SK-N-SH treated with all-trans-retinoic acid at 6 μM for 48 hours (cell line): ENCODE measurements around the gene HOXD8.

Experiments
- ATAC-seq: fragments of 200-7000 bp; cut with Tn5 transposase; 3 replicates; pipeline ENCODE4 v1.9.1; 2020; ENCODE audit warnings: mild to moderate bottlenecking, moderate library complexity
- ARNTL ChIP-seq: fragments of 450-650 bp; formaldehyde crosslinking; IDR thresholded peaks from 2 replicates; pipeline ENCODE4 v1.5.0; 2020; ENCODE audit warnings: low read depth, mild to moderate bottlenecking, moderate library complexity, borderline replicate concordance
- BACH2 ChIP-seq: fragments of 250-450 bp; sonication (Bioruptor Pico); IDR thresholded peaks from 2 replicates; pipeline ENCODE4 v1.9.0; 2021; ENCODE audit warnings: mild to moderate bottlenecking, borderline replicate concordance
- CSDC2 ChIP-seq: fragments of 250-450 bp; sonication (Bioruptor Pico); IDR thresholded peaks from 2 replicates; pipeline ENCODE4 v1.5.0; 2020; ENCODE audit warnings: mild to moderate bottlenecking, moderate library complexity
- CSRNP3 ChIP-seq: fragments of 250-450 bp; sonication (Bioruptor Pico); IDR thresholded peaks from 2 replicates; pipeline ENCODE4 v1.5.1; 2021; ENCODE audit warnings: mild to moderate bottlenecking, moderate library complexity
- GLIS3 ChIP-seq: fragments of 250-450 bp; sonication (Bioruptor Pico); IDR thresholded peaks from 2 replicates; pipeline ENCODE4 v1.5.0; 2020; ENCODE audit warnings: mild to moderate bottlenecking, moderate library complexity
- ISL1 ChIP-seq: fragments of 250-450 bp; sonication (Bioruptor Pico); IDR thresholded peaks from 2 replicates; pipeline ENCODE4 v2.1.2; 2022; ENCODE audit warnings: mild to moderate bottlenecking, moderate library complexity
- OSR1 ChIP-seq: fragments of 250-450 bp; sonication (Bioruptor Pico); IDR thresholded peaks from 2 replicates; pipeline ENCODE4 v1.8.0; 2022; ENCODE audit warnings: moderate library complexity, mild to moderate bottlenecking, inconsistent platforms
- PATZ1 ChIP-seq: fragments of 250-450 bp; sonication (Bioruptor Pico); IDR thresholded peaks from 2 replicates; pipeline ENCODE4 v1.8.0; 2020; ENCODE audit warnings: mild to moderate bottlenecking, moderate library complexity, borderline replicate concordance
- POU6F1 ChIP-seq: fragments of 250-450 bp; sonication (Bioruptor Pico); IDR thresholded peaks from 2 replicates; pipeline ENCODE4 v1.8.0; 2021; ENCODE audit warnings: low read depth, mild to moderate bottlenecking, moderate library complexity, borderline replicate concordance
- RARB ChIP-seq: fragments of 250-450 bp; sonication (Bioruptor Pico); IDR thresholded peaks from 2 replicates; pipeline ENCODE4 v1.8.0; 2021; ENCODE audit warnings: mild to moderate bottlenecking, moderate library complexity
- SNAI2 ChIP-seq: fragments of 250-450 bp; sonication (Bioruptor Pico); IDR thresholded peaks from 2 replicates; pipeline ENCODE4 v1.5.0; 2020; ENCODE audit warnings: mild to moderate bottlenecking, moderate library complexity
- TCF4 ChIP-seq: fragments of 250-450 bp; sonication (Bioruptor Pico); IDR thresholded peaks from 2 replicates; pipeline ENCODE4 v1.8.0; 2021; ENCODE audit warnings: mild to moderate bottlenecking, moderate library complexity, borderline replicate concordance
- TOX ChIP-seq: fragments of 250-450 bp; sonication (Bioruptor Pico); IDR thresholded peaks from 2 replicates; pipeline ENCODE4 v1.8.0; 2021; ENCODE audit warnings: mild to moderate bottlenecking, moderate library complexity, borderline replicate concordance
- ZC3H10 ChIP-seq: fragments of 250-450 bp; sonication (Bioruptor Pico); IDR thresholded peaks from 2 replicates; pipeline ENCODE4 v1.5.1; 2021; ENCODE audit warnings: mild to moderate bottlenecking, moderate library complexity
- ZFP3 ChIP-seq: fragments of 250-450 bp; sonication (Bioruptor Pico); IDR thresholded peaks from 2 replicates; pipeline ENCODE4 v1.5.0; 2020; ENCODE audit warnings: mild to moderate bottlenecking, moderate library complexity
- ZFP30 ChIP-seq: fragments of 450-650 bp; formaldehyde crosslinking; IDR thresholded peaks from 2 replicates; pipeline ENCODE4 v1.5.0; 2022; ENCODE audit warnings: mild to moderate bottlenecking, moderate library complexity
- ZNF565 ChIP-seq: fragments of 450-650 bp; formaldehyde crosslinking; conservative IDR thresholded peaks from 2 replicates; pipeline ENCODE4 v1.5.0; 2020; ENCODE audit warnings: low read depth, mild to moderate bottlenecking, moderate library complexity
- ZNF70 ChIP-seq: fragments of 450-650 bp; formaldehyde crosslinking; IDR thresholded peaks from 2 replicates; pipeline ENCODE4 v1.5.0; 2020; ENCODE audit warnings: mild to moderate bottlenecking, moderate library complexity
- ZNF8 ChIP-seq: fragments of 450-650 bp; formaldehyde crosslinking; IDR thresholded peaks from 2 replicates; pipeline ENCODE4 v1.5.0; 2020; ENCODE audit warnings: mild to moderate bottlenecking, moderate library complexity
- TF ChIP-seq, protein P1 (sequence below): fragments of 250-450 bp; sonication (Bioruptor Pico); IDR thresholded peaks from 2 replicates; pipeline ENCODE4 v1.5.1; 2020; ENCODE audit warnings: low read depth, mild to moderate bottlenecking, moderate library complexity

The HOXD8 gene

DNA sequence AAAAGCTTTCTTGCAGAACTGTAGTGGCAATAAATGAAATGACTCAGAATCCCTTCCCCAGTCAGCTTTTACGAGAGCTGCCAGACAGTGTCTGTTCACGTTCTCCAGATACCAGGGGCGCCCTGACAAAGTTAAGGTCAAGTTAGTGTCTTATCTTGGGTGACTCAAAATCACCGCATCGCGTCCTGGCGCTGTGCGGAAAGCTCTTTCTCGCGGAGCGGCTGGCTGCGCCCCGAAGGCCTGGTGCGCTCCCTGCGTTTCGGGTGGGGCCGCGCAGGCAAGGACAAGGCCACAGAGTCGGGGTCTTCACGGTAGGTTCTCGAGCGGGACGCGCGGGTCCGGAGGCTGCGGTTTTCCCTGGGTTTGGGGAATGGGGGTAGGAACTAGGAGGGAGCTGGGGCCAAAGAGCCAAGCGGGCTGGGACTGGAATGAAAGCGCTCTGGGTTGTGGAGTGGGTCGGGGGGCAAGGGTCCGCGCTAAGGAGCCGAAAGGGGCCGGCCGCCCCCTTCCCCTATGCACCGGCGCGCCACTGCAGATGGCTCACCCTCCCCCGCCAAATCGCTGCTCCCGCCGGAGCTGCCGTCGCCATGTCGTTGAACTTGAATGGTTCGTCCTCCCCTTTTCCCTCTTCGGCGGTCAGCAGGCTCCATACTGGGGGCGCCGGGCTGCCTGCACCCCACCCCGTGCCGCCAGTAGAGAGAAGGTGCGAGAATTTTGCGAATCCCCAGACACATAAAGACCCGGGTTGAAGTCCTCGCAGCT lies 25.0 kb upstream of the HOXD8 start:
- TF ChIP-seq OSR1 (no peak), BACH2 (CRISPR knock-in tag) (no peak), SNAI2 (CRISPR knock-in tag) (no peak), ISL1 (CRISPR knock-in tag) (no peak), CSRNP3 (no peak), ZNF8 (CRISPR knock-in tag) (no peak), ZNF70 (CRISPR knock-in tag) (no peak), POU6F1 (CRISPR knock-in tag) (no peak), PATZ1 (CRISPR knock-in tag) (no peak), GLIS3 (CRISPR knock-in tag) (no peak), CSDC2 (CRISPR knock-in tag) (no peak), ZFP30 (CRISPR knock-in tag) (no peak), ZC3H10 (no peak)
- TF ChIP-seq, protein P1, sequence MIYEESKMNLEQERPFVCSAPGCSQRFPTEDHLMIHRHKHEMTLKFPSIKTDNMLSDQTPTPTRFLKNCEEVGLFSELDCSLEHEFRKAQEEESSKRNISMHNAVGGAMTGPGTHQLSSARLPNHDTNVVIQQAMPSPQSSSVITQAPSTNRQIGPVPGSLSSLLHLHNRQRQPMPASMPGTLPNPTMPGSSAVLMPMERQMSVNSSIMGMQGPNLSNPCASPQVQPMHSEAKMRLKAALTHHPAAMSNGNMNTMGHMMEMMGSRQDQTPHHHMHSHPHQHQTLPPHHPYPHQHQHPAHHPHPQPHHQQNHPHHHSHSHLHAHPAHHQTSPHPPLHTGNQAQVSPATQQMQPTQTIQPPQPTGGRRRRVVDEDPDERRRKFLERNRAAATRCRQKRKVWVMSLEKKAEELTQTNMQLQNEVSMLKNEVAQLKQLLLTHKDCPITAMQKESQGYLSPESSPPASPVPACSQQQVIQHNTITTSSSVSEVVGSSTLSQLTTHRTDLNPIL = no peak
- TF ChIP-seq, all 23 proteins: peak for 0
- ATAC-seq = peak; percentile 42

- no peak for TF ChIP-seq ZFP30 (CRISPR knock-in tag)
- TF ChIP-seq CSRNP3 = no peak
- no peak for TF ChIP-seq CSDC2 (CRISPR knock-in tag)
- TF ChIP-seq, protein P1 = no peak
- TF ChIP-seq TOX (CRISPR knock-in tag) = no peak
- TF ChIP-seq ZNF565 (CRISPR knock-in tag) = no peak
- TF ChIP-seq OSR1 = no peak
- no peak for TF ChIP-seq SNAI2 (CRISPR knock-in tag)
- no peak for TF ChIP-seq GLIS3 (CRISPR knock-in tag)
- TF ChIP-seq RARB (CRISPR knock-in tag) = no peak
- no peak for TF ChIP-seq ARNTL (CRISPR knock-in tag)
- TF ChIP-seq ZNF70 (CRISPR knock-in tag) = no peak
- TF ChIP-seq TCF4 (CRISPR knock-in tag) = no peak
- TF ChIP-seq ZNF8 (CRISPR knock-in tag) = no peak
- no peak for TF ChIP-seq ZFP3 (CRISPR knock-in tag)
- TF ChIP-seq, all 23 proteins: peak for 0
- ATAC-seq = peak; percentile 11
Measured at GRCh38 chr2:176105078-176105729, 24.3 kb upstream of the HOXD8 start.
